SJSA1 (cell line): Measurements from ENCODE around the gene GNG12. TPM values are rescaled to one million over a fixed set of nuclear protein-coding genes. Genes with fewer than 3 reads are reported as not detected.
A peak's percentile ranks its signal among the peaks of the same experiment; 100 is the strongest.

Experiments
- DNase-seq, 2 experiments: peaks; one replicate each; pipeline ENCODE4 v3.0.0-alpha.2; 2015 to 2020; ENCODE audit warnings: low spot score in 2 of 2, low read depth in 1 of 2
- H3K27ac ChIP-seq: fragments of 250-450 bp; sonication (Bioruptor Pico); 2 replicates; pipeline ENCODE4 v1.5.1; 2020; ENCODE audit warnings: mild to moderate bottlenecking, moderate library complexity
- H3K27me3 ChIP-seq: fragments of 250-450 bp; sonication (Bioruptor Pico); replicated peaks from 2 replicates; pipeline ENCODE4 v1.5.1; 2020; ENCODE audit warnings: mild to moderate bottlenecking, moderate library complexity
- H3K36me3 ChIP-seq: fragments of 250-450 bp; sonication (Bioruptor Pico); 2 replicates; pipeline ENCODE4 v1.5.1; 2020; ENCODE audit warnings: mild to moderate bottlenecking
- H3K4me1 ChIP-seq: fragments of 250-450 bp; sonication (Bioruptor Pico); replicated peaks from 2 replicates; pipeline ENCODE4 v1.6.1; 2021; ENCODE audit warnings: mild to moderate bottlenecking
- H3K4me3 ChIP-seq: fragments of 250-450 bp; sonication (Bioruptor Pico); 2 replicates; pipeline ENCODE4 v1.5.1; 2020; ENCODE audit warnings: mild to moderate bottlenecking
- H3K9me3 ChIP-seq: fragments of 250-450 bp; sonication (Bioruptor Pico); replicated peaks from 2 replicates; pipeline ENCODE4 v1.5.1; 2020; ENCODE audit warnings: mild to moderate bottlenecking
- total RNA-seq: library from RNA; depleted of rRNA; stranded (reverse); fragments of >200 nt; shearing (Covaris generic); gene quantifications from 2 replicates; pipeline ENCODE4 v1.2.3, GENCODE V29; 2014

Gene GNG12
- total RNA-seq, 1 experiment from 2014 or later, result 330 TPM

DNA sequence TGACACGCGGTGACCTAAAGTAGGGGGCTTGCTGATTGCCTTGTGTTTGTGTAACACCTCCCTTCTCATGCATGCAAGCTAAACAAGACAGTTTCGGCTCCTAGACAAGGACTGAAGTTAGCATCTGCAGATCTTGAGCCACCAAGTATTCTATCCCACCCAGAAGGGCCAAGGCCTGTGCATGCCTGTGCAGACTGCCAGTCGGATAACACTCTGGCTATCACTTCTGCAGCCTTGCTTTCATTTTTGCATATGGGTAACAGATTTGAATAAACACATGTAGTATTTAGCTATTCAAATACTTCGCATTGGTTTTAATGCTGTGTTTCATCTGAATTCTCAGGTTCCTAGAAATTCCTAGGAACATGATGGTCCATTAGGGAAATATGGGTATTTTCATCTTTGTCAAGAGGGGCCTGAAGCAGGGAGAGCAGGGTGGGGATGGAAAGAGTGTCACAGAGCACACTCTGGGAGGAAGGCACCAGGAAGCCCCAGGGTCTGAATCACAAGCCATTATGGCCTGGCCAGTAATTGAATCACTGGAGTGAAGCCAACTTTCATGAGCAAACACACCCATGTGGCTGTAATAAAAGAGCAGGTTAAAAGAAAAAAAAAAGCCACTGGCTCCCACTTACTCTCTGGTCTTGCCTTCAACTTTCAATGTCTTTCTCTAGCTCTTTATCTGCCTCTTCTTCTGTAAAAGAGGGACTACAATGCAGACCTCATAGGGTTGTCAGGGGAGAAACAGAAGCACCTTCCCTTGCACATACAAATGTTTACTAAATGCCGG, 120.0 kb downstream of the GNG12 start:
- H3K4me1 ChIP-seq, result peaks cover 52% of the 10 kb centered on the region
- H3K9me3 ChIP-seq, result no peaks in the 10 kb centered on the region
- DNase-seq, result peak; percentile 74 to 79
- peak overlapping the region; percentile 26; the same call in 1 of the 2 replicates for H3K27ac ChIP-seq
- no peak overlapping the region for H3K4me3 ChIP-seq
- peaks cover 12% of the 10 kb centered on the region for H3K36me3 ChIP-seq
- no peaks in the 10 kb centered on the region for H3K27me3 ChIP-seq

- H3K4me3 ChIP-seq, result no peak overlapping the region
- no peak overlapping the region for H3K27ac ChIP-seq
- DNase-seq, result no peak
- peaks cover 14% of the 10 kb centered on the region for H3K36me3 ChIP-seq
- H3K9me3 ChIP-seq, result no peaks in the 10 kb centered on the region
- peaks cover 60% of the 10 kb centered on the region for H3K4me1 ChIP-seq
- H3K27me3 ChIP-seq, result no peaks in the 10 kb centered on the region
Observed at GRCh38 chr1:67711855-67712212, 121.4 kb downstream of the GNG12 start.

GRCh38 chr1:67711158-67711854, 122.0 kb downstream of the GNG12 start:
- H3K4me1 ChIP-seq, result peaks cover 63% of the 10 kb centered on the region
- no peaks in the 10 kb centered on the region for H3K27me3 ChIP-seq
- H3K4me3 ChIP-seq, result no peak overlapping the region
- DNase-seq, result no peak
- H3K36me3 ChIP-seq, result peaks cover 12% of the 10 kb centered on the region
- no peak overlapping the region for H3K27ac ChIP-seq
- no peaks in the 10 kb centered on the region for H3K9me3 ChIP-seq

- Histone ChIP-seq H3K4me3 (no peak overlapping the region), H3K27me3 (no peaks in the 10 kb centered on the region), H3K9me3 (no peaks in the 10 kb centered on the region), H3K36me3 (peaks cover 20% of the 10 kb centered on the region), H3K4me1 (peaks cover 63% of the 10 kb centered on the region), H3K27ac (no peak overlapping the region)
- no peak for DNase-seq
Observed at GRCh38 chr1:67710417-67710816, 122.8 kb downstream of the GNG12 start.

- Histone ChIP-seq H3K9me3 (no peaks in the 10 kb centered on the region), H3K36me3 (peaks cover 38% of the 10 kb centered on the region), H3K27ac (no peak overlapping the region), H3K4me3 (no peak overlapping the region), H3K4me1 (peaks cover 52% of the 10 kb centered on the region), H3K27me3 (no peaks in the 10 kb centered on the region)
- no peak for DNase-seq
Observed at GRCh38 chr1:67708606-67709005, 124.7 kb downstream of the GNG12 start.

GRCh38 chr1:67705735-67706453, 127.4 kb downstream of the GNG12 start:
- Histone ChIP-seq H3K9me3 (no peaks in the 10 kb centered on the region), H3K4me3 (no peak overlapping the region), H3K27me3 (no peaks in the 10 kb centered on the region), H3K4me1 (peaks cover 37% of the 10 kb centered on the region), H3K27ac (no peak overlapping the region; the same call in 1 of the 2 replicates), H3K36me3 (peaks cover 47% of the 10 kb centered on the region)
- DNase-seq, result no peak

- no peak for DNase-seq
- H3K4me1 ChIP-seq, result peaks cover 33% of the 10 kb centered on the region
- no peaks in the 10 kb centered on the region for H3K27me3 ChIP-seq
- no peak overlapping the region for H3K4me3 ChIP-seq
- H3K9me3 ChIP-seq, result no peaks in the 10 kb centered on the region
- H3K27ac ChIP-seq, result no peak overlapping the region
- H3K36me3 ChIP-seq, result peaks cover 50% of the 10 kb centered on the region
Observed at GRCh38 chr1:67704351-67704750, 128.9 kb downstream of the GNG12 start.

GRCh38 chr1:67701876-67702275, 131.4 kb downstream of the GNG12 start:
- Histone ChIP-seq H3K36me3 (peaks cover 44% of the 10 kb centered on the region), H3K4me3 (no peak overlapping the region), H3K9me3 (no peaks in the 10 kb centered on the region), H3K27me3 (no peaks in the 10 kb centered on the region), H3K27ac (no peak overlapping the region), H3K4me1 (peaks cover 13% of the 10 kb centered on the region)
- DNase-seq, result no peak

DNA sequence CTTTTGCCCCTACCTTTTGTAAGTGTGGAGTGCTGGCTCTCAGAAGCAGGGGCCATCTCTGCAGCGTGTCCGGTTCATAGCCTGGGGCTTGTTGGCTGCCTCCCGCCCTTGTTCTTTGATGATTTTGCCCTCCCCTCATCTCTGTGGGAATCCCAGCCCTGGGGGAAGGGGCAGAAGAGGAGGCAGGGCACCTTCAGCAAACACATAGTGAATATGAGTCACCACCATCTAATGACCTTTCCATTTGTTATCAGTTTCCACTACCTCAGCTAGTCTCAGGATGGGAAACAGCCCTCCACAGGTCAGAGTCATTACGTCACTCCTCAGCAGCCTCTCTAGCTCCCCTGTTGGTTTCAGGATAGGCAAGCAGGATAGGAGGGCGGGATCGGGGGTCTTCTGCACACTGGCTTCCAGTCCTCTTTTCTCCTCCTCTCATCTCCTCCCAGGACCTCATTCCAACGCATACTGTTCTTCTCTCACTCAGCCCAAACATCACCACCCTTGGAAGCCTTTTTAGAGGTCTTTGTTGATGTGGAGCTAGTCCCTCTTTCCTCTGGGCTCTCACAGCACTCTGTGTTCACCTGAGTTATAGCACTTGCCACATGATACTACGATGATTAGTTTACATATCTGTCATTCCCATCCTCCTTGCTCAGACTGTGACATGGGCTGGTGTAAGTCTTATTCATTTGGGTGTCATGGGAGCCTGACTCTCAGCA, 132.4 kb downstream of the GNG12 start:
- no peak for DNase-seq
- Histone ChIP-seq H3K27ac (no peak overlapping the region), H3K4me3 (no peak overlapping the region), H3K36me3 (peaks cover 35% of the 10 kb centered on the region), H3K4me1 (0 out of 2 replicates have a peak, but pooled peaks cover 9% of the 10 kb centered on the region), H3K9me3 (no peaks in the 10 kb centered on the region), H3K27me3 (no peaks in the 10 kb centered on the region)

- Histone ChIP-seq H3K4me3 (no peak overlapping the region), H3K4me1 (0 out of 2 replicates have a peak, but pooled peaks cover 9% of the 10 kb centered on the region), H3K36me3 (peaks cover 29% of the 10 kb centered on the region), H3K9me3 (no peaks in the 10 kb centered on the region), H3K27ac (no peak overlapping the region), H3K27me3 (no peaks in the 10 kb centered on the region)
- DNase-seq, result no peak
Observed at GRCh38 chr1:67700220-67700619, 133.0 kb downstream of the GNG12 start.

DNA sequence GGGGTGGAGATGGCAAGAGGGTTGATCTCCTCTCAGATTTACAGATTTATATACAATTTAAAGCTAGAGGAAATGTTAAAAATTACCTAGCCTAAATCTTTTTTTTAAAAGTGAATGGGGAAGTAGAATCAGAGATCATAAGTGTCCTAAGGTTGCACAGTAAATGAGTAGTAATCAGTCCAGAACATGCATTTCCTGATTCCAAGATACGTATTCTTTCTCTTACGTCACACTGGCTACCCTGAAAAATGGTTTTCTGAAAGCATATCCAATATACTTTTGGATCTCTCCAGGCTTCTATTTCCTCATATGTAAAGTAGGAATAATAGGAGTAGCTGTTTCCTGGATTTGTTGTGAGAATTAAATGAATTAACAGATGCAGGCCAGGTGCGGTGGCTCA, 136.6 kb downstream of the GNG12 start:
- Histone ChIP-seq H3K36me3 (peaks cover 4% of the 10 kb centered on the region; the same call in 1 of the 2 replicates), H3K27me3 (no peaks in the 10 kb centered on the region), H3K27ac (no peak overlapping the region), H3K4me3 (no peak overlapping the region), H3K4me1 (0 out of 2 replicates have a peak, but pooled peaks cover 9% of the 10 kb centered on the region), H3K9me3 (no peaks in the 10 kb centered on the region)
- DNase-seq, result no peak

GRCh38 chr1:67695963-67696362, 137.3 kb downstream of the GNG12 start:
- Histone ChIP-seq H3K27ac (no peak overlapping the region), H3K27me3 (no peaks in the 10 kb centered on the region), H3K4me3 (no peak overlapping the region), H3K36me3 (peaks cover 7% of the 10 kb centered on the region), H3K9me3 (no peaks in the 10 kb centered on the region), H3K4me1 (0 out of 2 replicates have a peak, but pooled peaks cover 5% of the 10 kb centered on the region)
- no peak for DNase-seq

DNA sequence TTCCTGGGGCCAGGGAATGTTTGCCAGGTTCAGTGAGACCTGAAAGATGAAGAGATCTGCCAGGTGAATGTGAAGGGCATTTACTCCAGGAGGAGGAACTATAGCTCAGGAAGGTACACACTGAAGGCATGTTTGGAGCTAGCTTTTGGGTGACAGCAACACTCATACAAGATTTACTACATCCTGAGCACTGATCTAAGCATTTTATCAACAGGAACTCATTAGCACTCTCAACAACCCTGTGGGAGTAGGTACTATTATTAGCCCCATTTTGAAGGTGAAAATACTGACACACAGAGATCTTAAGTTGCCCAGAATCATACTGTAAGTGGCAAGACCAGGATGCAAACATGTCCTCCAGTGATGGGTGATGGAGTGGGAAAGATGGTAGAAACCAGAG, 141.6 kb downstream of the GNG12 start:
- H3K4me3 ChIP-seq, result no peak overlapping the region
- H3K27ac ChIP-seq, result no peak overlapping the region
- H3K27me3 ChIP-seq, result no peaks in the 10 kb centered on the region
- peaks cover 42% of the 10 kb centered on the region for H3K36me3 ChIP-seq
- H3K4me1 ChIP-seq, result peaks cover 19% of the 10 kb centered on the region
- DNase-seq, result no peak
- no peaks in the 10 kb centered on the region for H3K9me3 ChIP-seq
